SK-N-SH treated with all-trans-retinoic acid at 6 μM for 48 hours (cell line): ENCODE measurements around the gene ENDOV.
A peak's percentile ranks its signal among the peaks of the same experiment; 100 is the strongest.

ENCODE experiments used
- ATAC-seq: fragments of 200-7000 bp; cut with Tn5 transposase; 3 replicates; pipeline ENCODE4 v1.9.1; 2020; ENCODE audit warnings: mild to moderate bottlenecking, moderate library complexity
- ARNTL ChIP-seq: fragments of 450-650 bp; formaldehyde crosslinking; IDR thresholded peaks from 2 replicates; pipeline ENCODE4 v1.5.0; 2020; ENCODE audit warnings: low read depth, mild to moderate bottlenecking, moderate library complexity, borderline replicate concordance
- BACH2 ChIP-seq: fragments of 250-450 bp; sonication (Bioruptor Pico); IDR thresholded peaks from 2 replicates; pipeline ENCODE4 v1.9.0; 2021; ENCODE audit warnings: mild to moderate bottlenecking, borderline replicate concordance
- CSRNP3 ChIP-seq: fragments of 250-450 bp; sonication (Bioruptor Pico); IDR thresholded peaks from 2 replicates; pipeline ENCODE4 v1.5.1; 2021; ENCODE audit warnings: mild to moderate bottlenecking, moderate library complexity
- ESRRG ChIP-seq: fragments of 250-450 bp; sonication (Bioruptor Pico); IDR thresholded peaks from 2 replicates; pipeline ENCODE4 v1.6.1; 2021; ENCODE audit warnings: mild to moderate bottlenecking
- GLIS3 ChIP-seq: fragments of 250-450 bp; sonication (Bioruptor Pico); IDR thresholded peaks from 2 replicates; pipeline ENCODE4 v1.5.0; 2020; ENCODE audit warnings: mild to moderate bottlenecking, moderate library complexity
- ISL1 ChIP-seq: fragments of 250-450 bp; sonication (Bioruptor Pico); IDR thresholded peaks from 2 replicates; pipeline ENCODE4 v2.1.2; 2022; ENCODE audit warnings: mild to moderate bottlenecking, moderate library complexity
- OSR1 ChIP-seq: fragments of 250-450 bp; sonication (Bioruptor Pico); IDR thresholded peaks from 2 replicates; pipeline ENCODE4 v1.8.0; 2022; ENCODE audit warnings: moderate library complexity, mild to moderate bottlenecking, inconsistent platforms
- PATZ1 ChIP-seq: fragments of 250-450 bp; sonication (Bioruptor Pico); IDR thresholded peaks from 2 replicates; pipeline ENCODE4 v1.8.0; 2020; ENCODE audit warnings: mild to moderate bottlenecking, moderate library complexity, borderline replicate concordance
- PPARA ChIP-seq: fragments of 250-450 bp; sonication (Bioruptor Pico); IDR thresholded peaks from 2 replicates; pipeline ENCODE4 v1.5.0; 2020; ENCODE audit warnings: mild to moderate bottlenecking, borderline replicate concordance
- RARB ChIP-seq: fragments of 250-450 bp; sonication (Bioruptor Pico); IDR thresholded peaks from 2 replicates; pipeline ENCODE4 v1.8.0; 2021; ENCODE audit warnings: mild to moderate bottlenecking, moderate library complexity
- SNAI2 ChIP-seq: fragments of 250-450 bp; sonication (Bioruptor Pico); IDR thresholded peaks from 2 replicates; pipeline ENCODE4 v1.5.0; 2020; ENCODE audit warnings: mild to moderate bottlenecking, moderate library complexity
- TCF4 ChIP-seq: fragments of 250-450 bp; sonication (Bioruptor Pico); IDR thresholded peaks from 2 replicates; pipeline ENCODE4 v1.8.0; 2021; ENCODE audit warnings: mild to moderate bottlenecking, moderate library complexity, borderline replicate concordance
- TOX ChIP-seq: fragments of 250-450 bp; sonication (Bioruptor Pico); IDR thresholded peaks from 2 replicates; pipeline ENCODE4 v1.8.0; 2021; ENCODE audit warnings: mild to moderate bottlenecking, moderate library complexity, borderline replicate concordance
- ZC3H10 ChIP-seq: fragments of 250-450 bp; sonication (Bioruptor Pico); IDR thresholded peaks from 2 replicates; pipeline ENCODE4 v1.5.1; 2021; ENCODE audit warnings: mild to moderate bottlenecking, moderate library complexity
- ZFP3 ChIP-seq: fragments of 250-450 bp; sonication (Bioruptor Pico); IDR thresholded peaks from 2 replicates; pipeline ENCODE4 v1.5.0; 2020; ENCODE audit warnings: mild to moderate bottlenecking, moderate library complexity
- ZFP30 ChIP-seq: fragments of 450-650 bp; formaldehyde crosslinking; IDR thresholded peaks from 2 replicates; pipeline ENCODE4 v1.5.0; 2022; ENCODE audit warnings: mild to moderate bottlenecking, moderate library complexity
- ZNF8 ChIP-seq: fragments of 450-650 bp; formaldehyde crosslinking; IDR thresholded peaks from 2 replicates; pipeline ENCODE4 v1.5.0; 2020; ENCODE audit warnings: mild to moderate bottlenecking, moderate library complexity
- TF ChIP-seq, protein P1 (sequence below): fragments of 250-450 bp; sonication (Bioruptor Pico); IDR thresholded peaks from 2 replicates; pipeline ENCODE4 v1.5.0; 2020; ENCODE audit warnings: mild to moderate bottlenecking, moderate library complexity
- TF ChIP-seq, protein P2 (sequence below): fragments of 250-450 bp; sonication (Bioruptor Pico); IDR thresholded peaks from 2 replicates; pipeline ENCODE4 v1.8.0; 2021; ENCODE audit warnings: low read depth, mild to moderate bottlenecking, moderate library complexity, borderline replicate concordance
- TF ChIP-seq, protein P3 (sequence below): fragments of 250-450 bp; sonication (Bioruptor Pico); IDR thresholded peaks from 2 replicates; pipeline ENCODE4 v1.5.1; 2020; ENCODE audit warnings: low read depth, mild to moderate bottlenecking, moderate library complexity

Gene ENDOV

GRCh38 chr17:80430446-80431245, 15.7 kb downstream of the ENDOV start:
- TF ChIP-seq ZFP30 (CRISPR knock-in tag) (no peak), PATZ1 (no peak), SNAI2 (CRISPR knock-in tag) (no peak), ZFP3 (CRISPR knock-in tag) (no peak), ZNF8 (CRISPR knock-in tag) (no peak), OSR1 (no peak), RARB (CRISPR knock-in tag) (no peak), ZC3H10 (no peak), BACH2 (CRISPR knock-in tag) (no peak), CSRNP3 (no peak), ESRRG (CRISPR knock-in tag) (no peak), ARNTL (CRISPR knock-in tag) (no peak), PPARA (CRISPR knock-in tag) (no peak)
- ATAC-seq = no peak

DNA sequence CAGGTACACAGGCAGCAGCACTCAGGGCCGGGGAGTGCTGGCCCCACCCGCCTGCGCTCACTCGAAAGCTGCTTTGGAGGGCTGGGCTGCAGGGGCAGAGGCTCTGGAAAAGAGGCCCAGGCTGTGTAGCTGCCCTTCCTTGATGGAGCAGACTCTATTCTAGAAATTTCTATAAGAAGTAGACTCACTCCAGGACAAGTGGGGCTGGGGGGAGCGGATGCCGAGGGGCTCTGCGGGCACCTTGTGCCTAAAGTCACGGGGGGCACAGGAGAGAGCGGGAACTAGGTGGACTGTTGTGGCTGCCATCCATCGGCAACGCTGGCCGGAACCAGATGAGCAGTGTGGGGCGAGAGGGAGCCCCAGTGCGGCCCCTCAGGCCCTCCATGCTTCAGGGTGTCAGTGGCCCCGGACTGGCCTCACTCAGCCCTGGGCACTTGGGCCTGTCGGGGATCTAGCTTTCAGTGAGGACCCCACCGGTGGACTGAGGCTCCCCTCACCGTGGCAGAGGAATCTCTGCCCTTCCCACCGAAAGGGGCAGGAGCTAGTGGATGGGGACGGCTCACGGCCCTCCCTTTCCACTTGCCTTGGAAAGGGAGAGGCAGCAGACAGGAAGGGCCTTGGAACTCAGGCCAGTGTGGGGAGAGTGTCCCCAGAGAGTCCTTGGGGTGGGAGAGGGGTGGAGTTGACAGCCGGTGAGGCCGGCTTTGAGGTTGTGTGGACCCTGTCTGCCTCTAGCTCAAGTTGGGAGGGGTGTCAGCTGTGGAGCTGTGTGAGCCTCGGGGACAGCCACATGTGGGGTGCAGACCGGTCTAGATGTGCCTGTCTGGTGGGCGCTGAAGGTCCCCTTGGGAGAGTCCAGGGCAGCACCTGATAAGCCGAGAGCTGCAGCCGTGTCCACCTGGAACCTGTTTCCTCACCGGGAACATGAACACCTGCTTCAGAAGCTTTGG, 16.6 kb downstream of the ENDOV start:
- TF ChIP-seq ZC3H10 = no peak
- no peak for TF ChIP-seq GLIS3 (CRISPR knock-in tag)
- no peak for TF ChIP-seq ARNTL (CRISPR knock-in tag)
- TF ChIP-seq, protein P1, sequence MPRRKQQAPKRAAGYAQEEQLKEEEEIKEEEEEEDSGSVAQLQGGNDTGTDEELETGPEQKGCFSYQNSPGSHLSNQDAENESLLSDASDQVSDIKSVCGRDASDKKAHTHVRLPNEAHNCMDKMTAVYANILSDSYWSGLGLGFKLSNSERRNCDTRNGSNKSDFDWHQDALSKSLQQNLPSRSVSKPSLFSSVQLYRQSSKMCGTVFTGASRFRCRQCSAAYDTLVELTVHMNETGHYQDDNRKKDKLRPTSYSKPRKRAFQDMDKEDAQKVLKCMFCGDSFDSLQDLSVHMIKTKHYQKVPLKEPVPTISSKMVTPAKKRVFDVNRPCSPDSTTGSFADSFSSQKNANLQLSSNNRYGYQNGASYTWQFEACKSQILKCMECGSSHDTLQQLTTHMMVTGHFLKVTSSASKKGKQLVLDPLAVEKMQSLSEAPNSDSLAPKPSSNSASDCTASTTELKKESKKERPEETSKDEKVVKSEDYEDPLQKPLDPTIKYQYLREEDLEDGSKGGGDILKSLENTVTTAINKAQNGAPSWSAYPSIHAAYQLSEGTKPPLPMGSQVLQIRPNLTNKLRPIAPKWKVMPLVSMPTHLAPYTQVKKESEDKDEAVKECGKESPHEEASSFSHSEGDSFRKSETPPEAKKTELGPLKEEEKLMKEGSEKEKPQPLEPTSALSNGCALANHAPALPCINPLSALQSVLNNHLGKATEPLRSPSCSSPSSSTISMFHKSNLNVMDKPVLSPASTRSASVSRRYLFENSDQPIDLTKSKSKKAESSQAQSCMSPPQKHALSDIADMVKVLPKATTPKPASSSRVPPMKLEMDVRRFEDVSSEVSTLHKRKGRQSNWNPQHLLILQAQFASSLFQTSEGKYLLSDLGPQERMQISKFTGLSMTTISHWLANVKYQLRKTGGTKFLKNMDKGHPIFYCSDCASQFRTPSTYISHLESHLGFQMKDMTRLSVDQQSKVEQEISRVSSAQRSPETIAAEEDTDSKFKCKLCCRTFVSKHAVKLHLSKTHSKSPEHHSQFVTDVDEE (CRISPR knock-in tag) = no peak
- no peak for TF ChIP-seq BACH2 (CRISPR knock-in tag)
- TF ChIP-seq ISL1 (CRISPR knock-in tag) = no peak
- no peak for TF ChIP-seq ZFP3 (CRISPR knock-in tag)
- TF ChIP-seq, protein P2, sequence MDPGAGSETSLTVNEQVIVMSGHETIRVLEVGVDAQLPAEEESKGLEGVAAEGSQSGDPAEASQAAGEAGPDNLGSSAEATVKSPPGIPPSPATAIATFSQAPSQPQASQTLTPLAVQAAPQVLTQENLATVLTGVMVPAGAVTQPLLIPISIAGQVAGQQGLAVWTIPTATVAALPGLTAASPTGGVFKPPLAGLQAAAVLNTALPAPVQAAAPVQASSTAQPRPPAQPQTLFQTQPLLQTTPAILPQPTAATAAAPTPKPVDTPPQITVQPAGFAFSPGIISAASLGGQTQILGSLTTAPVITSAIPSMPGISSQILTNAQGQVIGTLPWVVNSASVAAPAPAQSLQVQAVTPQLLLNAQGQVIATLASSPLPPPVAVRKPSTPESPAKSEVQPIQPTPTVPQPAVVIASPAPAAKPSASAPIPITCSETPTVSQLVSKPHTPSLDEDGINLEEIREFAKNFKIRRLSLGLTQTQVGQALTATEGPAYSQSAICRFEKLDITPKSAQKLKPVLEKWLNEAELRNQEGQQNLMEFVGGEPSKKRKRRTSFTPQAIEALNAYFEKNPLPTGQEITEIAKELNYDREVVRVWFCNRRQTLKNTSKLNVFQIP (CRISPR knock-in tag) = no peak
- no peak for TF ChIP-seq ZNF8 (CRISPR knock-in tag)
- TF ChIP-seq ZFP30 (CRISPR knock-in tag) = no peak
- no peak for ATAC-seq

DNA sequence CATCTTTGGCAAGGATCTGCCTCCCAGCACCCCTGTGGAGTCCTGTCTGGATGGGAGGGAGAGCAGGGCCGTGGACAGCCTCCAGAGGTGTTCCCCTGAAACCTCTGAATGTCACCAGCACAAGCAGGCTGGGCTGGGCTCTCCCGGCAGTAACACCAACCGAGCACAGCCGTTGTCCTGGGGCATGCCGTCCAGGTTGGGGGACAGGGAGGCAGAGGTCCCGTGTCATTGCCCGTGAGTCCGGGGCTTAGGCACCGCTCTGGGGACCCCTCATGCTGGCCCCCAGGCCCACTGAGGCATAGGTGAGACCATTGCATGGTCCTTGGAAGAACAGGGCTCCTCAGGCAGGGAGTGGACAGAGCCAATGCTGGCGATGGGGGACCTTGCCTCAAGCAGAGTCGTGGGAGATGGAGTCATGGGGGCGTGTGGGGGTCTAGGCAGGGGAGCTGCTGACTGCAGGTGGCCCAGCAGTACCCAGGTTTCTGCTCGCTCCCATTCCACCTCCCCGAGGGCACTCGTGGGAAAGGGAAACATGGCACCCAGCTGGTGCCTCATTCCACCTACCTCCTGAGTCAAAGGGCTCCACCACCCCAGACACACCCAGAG, 17.5 kb downstream of the ENDOV start:
- peak; percentile 10; the same call in 2 of the 3 replicates for ATAC-seq
- TF ChIP-seq GLIS3 (CRISPR knock-in tag) = no peak
- no peak for TF ChIP-seq ZNF8 (CRISPR knock-in tag)
- TF ChIP-seq PATZ1 = no peak
- TF ChIP-seq BACH2 (CRISPR knock-in tag) = no peak
- no peak for TF ChIP-seq TOX (CRISPR knock-in tag)
- TF ChIP-seq, protein P3, sequence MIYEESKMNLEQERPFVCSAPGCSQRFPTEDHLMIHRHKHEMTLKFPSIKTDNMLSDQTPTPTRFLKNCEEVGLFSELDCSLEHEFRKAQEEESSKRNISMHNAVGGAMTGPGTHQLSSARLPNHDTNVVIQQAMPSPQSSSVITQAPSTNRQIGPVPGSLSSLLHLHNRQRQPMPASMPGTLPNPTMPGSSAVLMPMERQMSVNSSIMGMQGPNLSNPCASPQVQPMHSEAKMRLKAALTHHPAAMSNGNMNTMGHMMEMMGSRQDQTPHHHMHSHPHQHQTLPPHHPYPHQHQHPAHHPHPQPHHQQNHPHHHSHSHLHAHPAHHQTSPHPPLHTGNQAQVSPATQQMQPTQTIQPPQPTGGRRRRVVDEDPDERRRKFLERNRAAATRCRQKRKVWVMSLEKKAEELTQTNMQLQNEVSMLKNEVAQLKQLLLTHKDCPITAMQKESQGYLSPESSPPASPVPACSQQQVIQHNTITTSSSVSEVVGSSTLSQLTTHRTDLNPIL = no peak
- no peak for TF ChIP-seq TCF4 (CRISPR knock-in tag)
- no peak for TF ChIP-seq RARB (CRISPR knock-in tag)
- TF ChIP-seq, protein P2 (CRISPR knock-in tag) = no peak
- TF ChIP-seq SNAI2 (CRISPR knock-in tag) = no peak
